Parathyroid adenoma (tissue), 2 donors: ENCODE results near the gene DNASE1L1.

Experiments used
- H2AFZ ChIP-seq: fragments of 300-600 bp; sonication (generic); one replicate; pipeline ENCODE4 v1.7.0; 2017; ENCODE audit warnings: antibody characterized with exemption, mild to moderate bottlenecking
- H3K27ac ChIP-seq: fragments of 300-600 bp; sonication (generic); one replicate; pipeline ENCODE4 v1.7.0; 2017
- H3K27me3 ChIP-seq: fragments of 300-600 bp; sonication (generic); one replicate; pipeline ENCODE4 v1.7.0; 2017; ENCODE audit warnings: low read length; ENCODE audit not compliant: control insufficient read depth, insufficient read depth
- H3K36me3 ChIP-seq: fragments of 300-600 bp; sonication (generic); one replicate; pipeline ENCODE4 v1.7.0; 2017; ENCODE audit warnings: low read length; ENCODE audit not compliant: control insufficient read depth, insufficient read depth
- H3K4me1 ChIP-seq: fragments of 300-600 bp; sonication (generic); one replicate; pipeline ENCODE4 v1.7.0; 2017; ENCODE audit warnings: control low read depth
- H3K4me2 ChIP-seq: fragments of 300-600 bp; sonication (generic); one replicate; pipeline ENCODE4 v1.7.0; 2017; ENCODE audit warnings: low read length
- H3K4me3 ChIP-seq: fragments of 300-600 bp; sonication (generic); one replicate; pipeline ENCODE4 v1.7.0; 2017; ENCODE audit warnings: low read depth, low read length
- H3K79me2 ChIP-seq: fragments of 300-600 bp; sonication (generic); one replicate; pipeline ENCODE4 v1.7.0; 2017; ENCODE audit warnings: control low read depth
- H3K9ac ChIP-seq: fragments of 300-600 bp; sonication (generic); one replicate; pipeline ENCODE4 v1.7.0; 2017; ENCODE audit warnings: mild to moderate bottlenecking
- H3K9me3 ChIP-seq: fragments of 300-600 bp; sonication (generic); one replicate; pipeline ENCODE4 v1.7.0; 2017; ENCODE audit warnings: low read length; ENCODE audit not compliant: control insufficient read depth
- TF ChIP-seq, protein P1 (sequence below): fragments of 300-600 bp; sonication (generic); IDR thresholded peaks from one replicate; pipeline ENCODE4 v1.7.0; 2017; ENCODE audit warnings: antibody characterized with exemption, mild to moderate bottlenecking
- donor health status: primary hyperparathyroidism.

The DNASE1L1 gene

GRCh38 chrX:154450312-154450711 is 41.3 kb upstream of the DNASE1L1 start:
- no peaks in the 10 kb centered on the region for H3K9me3 ChIP-seq
- TF ChIP-seq, protein P1, sequence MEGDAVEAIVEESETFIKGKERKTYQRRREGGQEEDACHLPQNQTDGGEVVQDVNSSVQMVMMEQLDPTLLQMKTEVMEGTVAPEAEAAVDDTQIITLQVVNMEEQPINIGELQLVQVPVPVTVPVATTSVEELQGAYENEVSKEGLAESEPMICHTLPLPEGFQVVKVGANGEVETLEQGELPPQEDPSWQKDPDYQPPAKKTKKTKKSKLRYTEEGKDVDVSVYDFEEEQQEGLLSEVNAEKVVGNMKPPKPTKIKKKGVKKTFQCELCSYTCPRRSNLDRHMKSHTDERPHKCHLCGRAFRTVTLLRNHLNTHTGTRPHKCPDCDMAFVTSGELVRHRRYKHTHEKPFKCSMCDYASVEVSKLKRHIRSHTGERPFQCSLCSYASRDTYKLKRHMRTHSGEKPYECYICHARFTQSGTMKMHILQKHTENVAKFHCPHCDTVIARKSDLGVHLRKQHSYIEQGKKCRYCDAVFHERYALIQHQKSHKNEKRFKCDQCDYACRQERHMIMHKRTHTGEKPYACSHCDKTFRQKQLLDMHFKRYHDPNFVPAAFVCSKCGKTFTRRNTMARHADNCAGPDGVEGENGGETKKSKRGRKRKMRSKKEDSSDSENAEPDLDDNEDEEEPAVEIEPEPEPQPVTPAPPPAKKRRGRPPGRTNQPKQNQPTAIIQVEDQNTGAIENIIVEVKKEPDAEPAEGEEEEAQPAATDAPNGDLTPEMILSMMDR: no peak
- no peaks in the 10 kb centered on the region for H3K4me1 ChIP-seq
- no peak overlapping the region for H3K4me3 ChIP-seq
- H2AFZ ChIP-seq: no peak overlapping the region
- H3K36me3 ChIP-seq: no peaks in the 10 kb centered on the region
- H3K4me2 ChIP-seq: no peak overlapping the region
- no peaks in the 10 kb centered on the region for H3K79me2 ChIP-seq
- H3K9ac ChIP-seq: no peak overlapping the region
- H3K27me3 ChIP-seq: no peaks in the 10 kb centered on the region
- H3K27ac ChIP-seq: no peak overlapping the region

- no peaks in the 10 kb centered on the region for H3K27me3 ChIP-seq
- no peaks in the 10 kb centered on the region for H3K9me3 ChIP-seq
- no peak overlapping the region for H3K27ac ChIP-seq
- H3K4me1 ChIP-seq: no peaks in the 10 kb centered on the region
- no peak overlapping the region for H3K4me2 ChIP-seq
- H3K9ac ChIP-seq: no peak overlapping the region
- TF ChIP-seq, protein P1: no peak
- no peak overlapping the region for H2AFZ ChIP-seq
- no peaks in the 10 kb centered on the region for H3K79me2 ChIP-seq
- no peak overlapping the region for H3K4me3 ChIP-seq
- no peaks in the 10 kb centered on the region for H3K36me3 ChIP-seq
Measured at GRCh38 chrX:154449618-154450017, 40.6 kb upstream of the DNASE1L1 start.

- Histone ChIP-seq H3K4me2 (no peak overlapping the region), H3K36me3 (no peaks in the 10 kb centered on the region), H3K27me3 (no peaks in the 10 kb centered on the region), H3K4me1 (peaks cover under 1% of the 10 kb centered on the region), H3K27ac (no peak overlapping the region), H3K79me2 (no peaks in the 10 kb centered on the region), H3K4me3 (no peak overlapping the region), H3K9ac (no peak overlapping the region), H2AFZ (no peak overlapping the region), H3K9me3 (no peaks in the 10 kb centered on the region)
- TF ChIP-seq, protein P1: no peak
Measured at GRCh38 chrX:154448484-154448883, 39.4 kb upstream of the DNASE1L1 start.

DNA sequence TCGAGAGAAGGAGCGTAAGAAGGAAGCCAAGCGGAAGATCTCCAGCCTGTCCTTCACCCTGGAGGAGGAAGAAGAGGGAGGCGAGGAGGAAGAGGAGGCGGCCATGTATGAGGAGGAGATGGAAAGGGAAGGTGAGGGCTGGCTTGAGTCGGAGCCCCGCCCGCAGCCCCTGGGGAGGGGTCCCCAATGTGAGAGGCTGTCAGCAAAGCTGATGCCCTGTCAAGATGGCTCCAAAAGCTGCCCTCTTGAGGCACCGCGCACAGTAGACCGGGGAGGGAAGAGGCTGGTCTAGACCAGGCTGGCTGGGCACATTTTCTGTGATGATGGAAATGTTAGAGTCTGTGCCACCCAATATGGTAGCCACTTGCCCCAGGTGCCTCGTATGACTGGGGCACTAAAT is 37.4 kb upstream of the DNASE1L1 start:
- TF ChIP-seq, protein P1: no peak
- H3K4me3 ChIP-seq: no peak overlapping the region
- H3K9me3 ChIP-seq: no peaks in the 10 kb centered on the region
- H3K4me2 ChIP-seq: no peak overlapping the region
- H3K79me2 ChIP-seq: no peaks in the 10 kb centered on the region
- H2AFZ ChIP-seq: no peak overlapping the region
- H3K36me3 ChIP-seq: no peaks in the 10 kb centered on the region
- peaks cover 3% of the 10 kb centered on the region for H3K4me1 ChIP-seq
- H3K27ac ChIP-seq: no peak overlapping the region
- H3K27me3 ChIP-seq: no peaks in the 10 kb centered on the region
- no peak overlapping the region for H3K9ac ChIP-seq

- Histone ChIP-seq H3K4me2 (no peak overlapping the region), H3K27me3 (no peaks in the 10 kb centered on the region), H3K9ac (no peak overlapping the region), H3K4me1 (peaks cover 3% of the 10 kb centered on the region), H3K9me3 (no peaks in the 10 kb centered on the region), H3K27ac (no peak overlapping the region), H3K4me3 (no peak overlapping the region), H2AFZ (no peak overlapping the region), H3K36me3 (no peaks in the 10 kb centered on the region), H3K79me2 (no peaks in the 10 kb centered on the region)
- TF ChIP-seq, protein P1: no peak
Measured at GRCh38 chrX:154445776-154446175, 36.7 kb upstream of the DNASE1L1 start.
